Neural cell (in vitro differentiated cells): Measurements from ENCODE around the gene OTUD5.

Experiments
- RAD21 ChIP-seq: fragments of 450-650 bp; conservative IDR thresholded peaks from 2 replicates; pipeline ENCODE4 v1.6.1; 2014; ENCODE audit warnings: antibody characterized with exemption, mild to moderate bottlenecking, moderate library complexity
- TAF1 ChIP-seq: IDR thresholded peaks from 2 replicates; pipeline ENCODE4 v1.6.1; 2012; ENCODE audit warnings: low read depth
- TF ChIP-seq, protein P1 (sequence below): fragments of 450-650 bp; IDR thresholded peaks from 2 replicates; pipeline ENCODE4 v1.5.1; 2014; ENCODE audit warnings: antibody characterized with exemption, mild to moderate bottlenecking, moderate library complexity; ENCODE audit not compliant: poor library complexity, severe bottlenecking

DNA sequence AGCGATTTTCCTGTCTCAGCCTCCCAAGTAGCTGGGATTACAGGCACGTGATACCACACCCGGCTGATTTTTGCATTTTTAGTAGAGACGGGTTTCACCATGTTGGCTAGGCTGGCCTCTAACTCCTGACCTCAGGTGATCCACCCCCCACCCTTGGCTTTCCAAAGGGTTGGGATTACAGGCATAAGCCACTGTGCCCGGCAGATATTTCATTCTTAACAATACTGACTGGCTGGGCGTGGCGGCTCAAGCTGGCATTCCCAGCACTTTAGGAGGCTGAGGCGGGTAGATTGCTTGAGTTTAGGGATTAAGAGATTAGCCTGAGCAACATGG is 58.4 kb downstream of the OTUD5 start:
- TF ChIP-seq TAF1 (no peak), RAD21 (no peak)
- TF ChIP-seq, protein P1, sequence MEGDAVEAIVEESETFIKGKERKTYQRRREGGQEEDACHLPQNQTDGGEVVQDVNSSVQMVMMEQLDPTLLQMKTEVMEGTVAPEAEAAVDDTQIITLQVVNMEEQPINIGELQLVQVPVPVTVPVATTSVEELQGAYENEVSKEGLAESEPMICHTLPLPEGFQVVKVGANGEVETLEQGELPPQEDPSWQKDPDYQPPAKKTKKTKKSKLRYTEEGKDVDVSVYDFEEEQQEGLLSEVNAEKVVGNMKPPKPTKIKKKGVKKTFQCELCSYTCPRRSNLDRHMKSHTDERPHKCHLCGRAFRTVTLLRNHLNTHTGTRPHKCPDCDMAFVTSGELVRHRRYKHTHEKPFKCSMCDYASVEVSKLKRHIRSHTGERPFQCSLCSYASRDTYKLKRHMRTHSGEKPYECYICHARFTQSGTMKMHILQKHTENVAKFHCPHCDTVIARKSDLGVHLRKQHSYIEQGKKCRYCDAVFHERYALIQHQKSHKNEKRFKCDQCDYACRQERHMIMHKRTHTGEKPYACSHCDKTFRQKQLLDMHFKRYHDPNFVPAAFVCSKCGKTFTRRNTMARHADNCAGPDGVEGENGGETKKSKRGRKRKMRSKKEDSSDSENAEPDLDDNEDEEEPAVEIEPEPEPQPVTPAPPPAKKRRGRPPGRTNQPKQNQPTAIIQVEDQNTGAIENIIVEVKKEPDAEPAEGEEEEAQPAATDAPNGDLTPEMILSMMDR = no peak
